WI38 (cell line): ENCODE data around the gene ARHGAP21.

Source experiments
- H3K4me3 ChIP-seq: 2 replicates; pipeline ENCODE4 v1.5.1; 2011; ENCODE audit warnings: low read depth, mild to moderate bottlenecking, control low read depth, low read length
- TF ChIP-seq, protein P1 (sequence below): IDR thresholded peaks from 2 replicates; pipeline ENCODE4 v1.5.1; 2012; ENCODE audit warnings: low read depth, mild to moderate bottlenecking, control low read depth, low read length

The ARHGAP21 gene

GRCh38 chr10:24700948-24701347 is 22.7 kb downstream of the ARHGAP21 start:
- no peak overlapping the region for H3K4me3 ChIP-seq
- TF ChIP-seq, protein P1, sequence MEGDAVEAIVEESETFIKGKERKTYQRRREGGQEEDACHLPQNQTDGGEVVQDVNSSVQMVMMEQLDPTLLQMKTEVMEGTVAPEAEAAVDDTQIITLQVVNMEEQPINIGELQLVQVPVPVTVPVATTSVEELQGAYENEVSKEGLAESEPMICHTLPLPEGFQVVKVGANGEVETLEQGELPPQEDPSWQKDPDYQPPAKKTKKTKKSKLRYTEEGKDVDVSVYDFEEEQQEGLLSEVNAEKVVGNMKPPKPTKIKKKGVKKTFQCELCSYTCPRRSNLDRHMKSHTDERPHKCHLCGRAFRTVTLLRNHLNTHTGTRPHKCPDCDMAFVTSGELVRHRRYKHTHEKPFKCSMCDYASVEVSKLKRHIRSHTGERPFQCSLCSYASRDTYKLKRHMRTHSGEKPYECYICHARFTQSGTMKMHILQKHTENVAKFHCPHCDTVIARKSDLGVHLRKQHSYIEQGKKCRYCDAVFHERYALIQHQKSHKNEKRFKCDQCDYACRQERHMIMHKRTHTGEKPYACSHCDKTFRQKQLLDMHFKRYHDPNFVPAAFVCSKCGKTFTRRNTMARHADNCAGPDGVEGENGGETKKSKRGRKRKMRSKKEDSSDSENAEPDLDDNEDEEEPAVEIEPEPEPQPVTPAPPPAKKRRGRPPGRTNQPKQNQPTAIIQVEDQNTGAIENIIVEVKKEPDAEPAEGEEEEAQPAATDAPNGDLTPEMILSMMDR: no peak

DNA sequence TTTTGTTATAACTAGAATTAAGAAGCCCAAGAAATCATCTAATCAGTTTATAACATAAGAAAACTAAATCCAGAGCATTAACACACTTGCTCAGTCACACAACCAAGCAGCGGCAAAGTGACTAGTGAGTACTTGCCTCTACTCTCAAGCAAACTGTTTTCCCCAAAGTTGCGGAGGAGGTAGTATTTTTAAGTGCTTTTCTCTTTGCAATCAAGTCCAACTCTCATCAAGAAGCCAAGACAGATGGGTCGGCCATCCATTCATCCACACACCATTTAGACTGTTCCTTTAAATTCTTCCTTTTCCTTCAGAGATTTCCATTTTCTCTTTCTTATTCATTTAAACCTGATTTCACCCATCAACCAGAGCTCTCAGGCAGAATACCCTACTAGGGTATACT is 25.4 kb downstream of the ARHGAP21 start:
- no peak overlapping the region for H3K4me3 ChIP-seq
- TF ChIP-seq, protein P1: no peak

DNA sequence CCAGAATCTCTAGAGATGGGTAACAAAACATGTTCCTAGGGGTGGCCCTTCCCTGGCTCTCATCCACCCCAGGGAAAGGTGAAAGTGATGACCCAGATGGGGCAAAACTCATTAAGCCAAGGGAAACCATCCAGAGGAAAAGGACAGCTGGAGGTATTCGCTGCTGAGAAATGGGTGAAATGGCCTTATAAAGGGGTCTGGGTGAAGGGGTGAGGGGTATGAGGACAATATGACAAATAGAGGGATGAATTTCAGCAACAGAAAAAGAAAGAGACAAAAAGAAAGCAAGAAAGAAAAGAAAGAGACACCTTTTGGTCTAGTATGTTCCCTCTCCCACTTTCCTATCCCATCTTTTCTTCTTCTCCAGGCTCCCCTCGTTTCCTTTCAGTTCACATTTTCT is 26.6 kb downstream of the ARHGAP21 start:
- TF ChIP-seq, protein P1: no peak
- H3K4me3 ChIP-seq: no peak overlapping the region

DNA sequence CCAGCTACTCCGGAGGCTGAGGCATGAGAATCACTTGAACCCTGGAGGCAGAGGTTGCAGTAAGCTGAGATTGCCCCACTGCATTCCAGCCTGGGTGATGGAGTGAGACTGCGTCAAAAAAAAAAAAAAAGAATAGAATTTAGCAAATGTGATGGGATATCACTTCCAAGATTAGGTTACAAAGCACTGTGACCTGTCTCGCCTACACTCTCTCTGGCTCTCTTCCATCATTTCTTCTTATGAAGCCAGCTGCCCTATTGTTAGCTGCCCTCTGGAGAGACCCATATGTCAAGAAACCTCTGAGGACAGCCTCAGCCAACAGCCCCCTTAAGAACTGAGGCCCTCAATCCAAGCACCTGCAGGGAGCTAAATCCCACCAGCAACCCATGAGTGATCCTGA is 28.2 kb downstream of the ARHGAP21 start:
- H3K4me3 ChIP-seq: no peak overlapping the region
- TF ChIP-seq, protein P1: no peak

DNA sequence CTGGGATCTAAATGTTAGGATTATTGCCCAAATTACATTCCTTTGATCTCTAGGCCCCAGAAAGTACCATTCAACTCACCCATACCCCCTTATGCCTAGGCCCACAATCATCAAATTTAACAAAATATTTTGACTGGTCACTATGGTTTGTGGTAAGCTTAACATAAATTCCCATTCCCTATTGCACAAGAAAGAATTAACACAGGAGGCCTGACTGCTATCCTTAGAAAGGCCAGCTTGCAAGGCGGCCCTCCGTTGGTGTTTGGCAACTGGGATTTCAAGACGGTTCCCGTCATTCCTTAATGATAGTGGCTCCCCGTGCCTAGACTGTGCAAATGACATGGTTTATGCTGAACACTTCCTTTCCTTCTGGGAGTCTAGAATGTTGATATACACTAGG is 29.6 kb downstream of the ARHGAP21 start:
- H3K4me3 ChIP-seq: no peak overlapping the region
- TF ChIP-seq, protein P1: no peak

DNA sequence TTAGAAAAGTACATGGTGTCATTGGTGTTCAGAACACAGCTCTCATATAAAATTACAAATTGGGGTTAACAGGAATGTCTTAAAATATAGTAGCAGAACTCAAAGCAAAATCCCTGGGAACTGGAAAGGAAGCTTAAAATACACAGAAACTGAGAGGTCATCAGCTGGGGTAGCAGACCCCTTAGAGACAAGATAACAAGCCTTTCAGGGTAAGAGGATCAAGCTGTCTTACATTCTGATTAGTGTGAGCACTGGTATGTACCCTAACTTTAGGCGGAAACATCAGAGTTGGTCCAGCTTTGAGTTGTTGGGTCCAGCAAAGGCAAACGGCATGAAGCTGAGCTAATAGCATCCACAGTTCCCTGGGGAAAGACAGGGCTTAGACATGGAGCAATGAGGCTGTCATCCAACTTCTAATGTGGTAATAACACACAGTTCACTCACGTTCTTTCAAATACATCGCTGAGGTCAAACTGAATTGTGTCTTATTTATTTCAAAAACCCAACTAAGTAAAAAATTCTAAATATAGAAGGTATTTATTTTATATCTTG is 32.6 kb downstream of the ARHGAP21 start:
- TF ChIP-seq, protein P1: no peak
- no peak overlapping the region for H3K4me3 ChIP-seq

GRCh38 chr10:24685958-24686540 is 37.6 kb downstream of the ARHGAP21 start:
- no peak overlapping the region for H3K4me3 ChIP-seq
- TF ChIP-seq, protein P1: no peak
